GM23248 (cell line): ENCODE data around the gene CCDC142. TPM values are rescaled to one million over a fixed set of nuclear protein-coding genes. Genes with fewer than 3 reads are reported as not detected.
A peak's percentile ranks its signal among the peaks of the same experiment; 100 is the strongest.

ENCODE experiments used
- DNase-seq: peaks from one replicate; pipeline ENCODE4 v3.0.0-alpha.2; 2015
- H2AFZ ChIP-seq: fragments of 200-600 bp; sonication (generic); 2 replicates; pipeline ENCODE4 v1.6.1; 2016; ENCODE audit warnings: antibody characterized with exemption
- H3F3A ChIP-seq: fragments of 200-600 bp; sonication (generic); 2 replicates; pipeline ENCODE4 v1.6.1; 2016; ENCODE audit warnings: mild to moderate bottlenecking, antibody characterized with exemption, mixed run types; ENCODE audit not compliant: insufficient read depth
- H3K27ac ChIP-seq: fragments of 200-600 bp; sonication (generic); 2 replicates; pipeline ENCODE4 v1.5.1; 2016; ENCODE audit warnings: mild to moderate bottlenecking
- H3K27me3 ChIP-seq: fragments of 200-600 bp; sonication (generic); replicated peaks from 2 replicates; pipeline ENCODE4 v1.6.1; 2016; ENCODE audit warnings: mild to moderate bottlenecking; ENCODE audit not compliant: insufficient read depth
- H3K36me3 ChIP-seq: fragments of 200-600 bp; sonication (generic); 2 replicates; pipeline ENCODE4 v1.6.1; 2016; ENCODE audit warnings: low read depth, mild to moderate bottlenecking
- H3K4me1 ChIP-seq: fragments of 200-600 bp; sonication (generic); 2 replicates; pipeline ENCODE4 v1.6.1; 2016; ENCODE audit warnings: mild to moderate bottlenecking; ENCODE audit not compliant: insufficient read depth
- H3K4me2 ChIP-seq: fragments of 200-600 bp; sonication (generic); one replicate; pipeline ENCODE4 v1.6.1; 2016; ENCODE audit warnings: mild to moderate bottlenecking; ENCODE audit not compliant: unreplicated experiment
- H3K4me3 ChIP-seq: fragments of 200-600 bp; sonication (generic); 2 replicates; pipeline ENCODE4 v1.5.1; 2016; ENCODE audit warnings: mild to moderate bottlenecking
- H3K79me2 ChIP-seq: fragments of 200-600 bp; sonication (generic); 2 replicates; pipeline ENCODE4 v1.6.1; 2016; ENCODE audit warnings: mild to moderate bottlenecking; ENCODE audit not compliant: insufficient read depth
- H3K9ac ChIP-seq: fragments of 200-600 bp; sonication (generic); 2 replicates; pipeline ENCODE4 v1.6.1; 2016; ENCODE audit warnings: mild to moderate bottlenecking
- H3K9me2 ChIP-seq: fragments of 200-600 bp; sonication (generic); 2 replicates; pipeline ENCODE4 v1.6.1; 2016; ENCODE audit warnings: mixed run types, mild to moderate bottlenecking, moderate library complexity; ENCODE audit not compliant: insufficient read depth
- H3K9me3 ChIP-seq: fragments of 200-600 bp; sonication (generic); one replicate; pipeline ENCODE4 v1.6.1; 2017; ENCODE audit warnings: low read depth
- H4K20me1 ChIP-seq: fragments of 200-600 bp; sonication (generic); 2 replicates; pipeline ENCODE4 v1.6.0; 2016; ENCODE audit not compliant: insufficient read depth
- EZH2 ChIP-seq: fragments of 200-600 bp; sonication (generic); IDR thresholded peaks from 2 replicates; pipeline ENCODE4 v1.6.1; 2018; ENCODE audit warnings: antibody characterized with exemption, mild to moderate bottlenecking; ENCODE audit not compliant: insufficient read depth, poor library complexity, severe bottlenecking
- EZH2phosphoT487 ChIP-seq: fragments of 200-600 bp; sonication (generic); IDR thresholded peaks from 2 replicates; pipeline ENCODE4 v1.6.1; 2018; ENCODE audit warnings: antibody characterized with exemption, moderate library complexity, mild to moderate bottlenecking, low read depth; ENCODE audit not compliant: insufficient read depth
- WGBS, 2 experiments: methylation state at CpG; one replicate each; pipeline ENCODE4 v1.1.6; 2015 to 2017; ENCODE audit warnings: low lambda C conversion rate in 2 of 2, low coverage in 1 of 2; ENCODE audit errors: missing lambda C conversion rate in 2 of 2; 5-methylcytosine and 5-hydroxymethylcytosine counted together
- in situ Hi-C: fragments of 300-500 bp; cut with MboI; formaldehyde crosslinking; loops from 2 replicates; pipeline ENCODE4 v1.15.0; 2020
- polyA plus RNA-seq: library from polyadenylated mRNA; unstranded; fragments of >200 nt; fragmentation: Nextera tagmentation; extraction: Ambion mirVana; gene quantifications from 2 replicates; pipeline ENCODE4 v1.2.1, GENCODE V29; 2016
- total RNA-seq: library from RNA; depleted of rRNA; stranded (reverse); fragments of >200 nt; shearing (Covaris generic); gene quantifications from 2 replicates; pipeline ENCODE4 v1.2.3, GENCODE V29; 2014

Gene CCDC142
- total and polyA plus RNA-seq, 2 experiments from 2014 or later, result 5.1 to 6.8 TPM

GRCh38 chr2:74497777-74498499 lies 15.1 kb upstream of the CCDC142 start:
- in situ Hi-C loops, result no loop called here
- Histone ChIP-seq H3K9ac (no peak overlapping the region), H3K36me3 (no peaks in the 10 kb centered on the region; the same call in 1 of the 2 replicates), H3K79me2 (no peaks in the 10 kb centered on the region), H3K4me1 (peaks cover 10% of the 10 kb centered on the region; the same call in 1 of the 2 replicates), H3K4me2 (peak overlapping the region; percentile 96), H3K4me3 (peak overlapping the region; percentile 68), H4K20me1 (no peaks in the 10 kb centered on the region), H3K9me3 (no peaks in the 10 kb centered on the region), H3K27ac (no peak overlapping the region), H2AFZ (peak overlapping the region; percentile 68), H3K9me2 (no peaks in the 10 kb centered on the region), H3K27me3 (no peaks in the 10 kb centered on the region), H3F3A (no peaks in the 10 kb centered on the region)
- DNase-seq, result peak; percentile 56
- WGBS, 2 experiments, result 4 to 6% methylated on average over 49 to 61 of the region's 61 CpGs
- no peak for TF ChIP-seq EZH2phosphoT487
- no peak for TF ChIP-seq EZH2

- in situ Hi-C loops, result no loop called here
- peaks cover under 1% of the 10 kb centered on the region; the same call in 1 of the 2 replicates for H3K36me3 ChIP-seq
- peak overlapping the region; percentile 68 for H2AFZ ChIP-seq
- H3K9me2 ChIP-seq, result no peaks in the 10 kb centered on the region
- H3K4me3 ChIP-seq, result peak overlapping the region; percentile 68
- peak overlapping the region; percentile 96 for H3K4me2 ChIP-seq
- H3K27ac ChIP-seq, result no peak overlapping the region
- H3K27me3 ChIP-seq, result no peaks in the 10 kb centered on the region
- H3F3A ChIP-seq, result no peaks in the 10 kb centered on the region
- no peaks in the 10 kb centered on the region for H3K79me2 ChIP-seq
- H3K9me3 ChIP-seq, result no peaks in the 10 kb centered on the region
- peaks cover 9% of the 10 kb centered on the region; the same call in 1 of the 2 replicates for H3K4me1 ChIP-seq
- WGBS, 2 experiments, result 49 to 50% methylated on average over 19 of the region's 19 CpGs
- no peak overlapping the region for H3K9ac ChIP-seq
- TF ChIP-seq EZH2phosphoT487 (no peak), EZH2 (no peak)
- no peak for DNase-seq
- no peaks in the 10 kb centered on the region for H4K20me1 ChIP-seq
These were observed 14.4 kb upstream of the CCDC142 start for GRCh38 chr2:74496997-74497776.

- no peak overlapping the region for H3K27ac ChIP-seq
- peaks cover 6% of the 10 kb centered on the region; the same call in 1 of the 2 replicates for H3K4me1 ChIP-seq
- no peaks in the 10 kb centered on the region for H3K27me3 ChIP-seq
- no peak overlapping the region for H2AFZ ChIP-seq
- in situ Hi-C loops, result no loop called here
- no peaks in the 10 kb centered on the region for H3F3A ChIP-seq
- DNase-seq, result no peak
- no peak overlapping the region for H3K9ac ChIP-seq
- no peaks in the 10 kb centered on the region for H3K9me2 ChIP-seq
- no peak overlapping the region for H3K4me3 ChIP-seq
- TF ChIP-seq EZH2phosphoT487 (no peak), EZH2 (no peak)
- H4K20me1 ChIP-seq, result no peaks in the 10 kb centered on the region
- H3K9me3 ChIP-seq, result no peaks in the 10 kb centered on the region
- no peak overlapping the region for H3K4me2 ChIP-seq
- WGBS, 2 experiments, result 56 to 59% methylated on average over 1 of the region's 1 CpG
- no peaks in the 10 kb centered on the region for H3K79me2 ChIP-seq
- peaks cover 4% of the 10 kb centered on the region; the same call in 1 of the 2 replicates for H3K36me3 ChIP-seq
These were observed 12.6 kb upstream of the CCDC142 start for GRCh38 chr2:74495440-74495839.

GRCh38 chr2:74493546-74493945 lies 10.7 kb upstream of the CCDC142 start:
- no peaks in the 10 kb centered on the region for H3K9me2 ChIP-seq
- H3F3A ChIP-seq, result peaks cover 1% of the 10 kb centered on the region
- in situ Hi-C loops, result no loop called here
- no peak overlapping the region for H3K4me2 ChIP-seq
- no peaks in the 10 kb centered on the region for H4K20me1 ChIP-seq
- H3K79me2 ChIP-seq, result peaks cover 10% of the 10 kb centered on the region
- TF ChIP-seq EZH2phosphoT487 (no peak), EZH2 (no peak)
- H2AFZ ChIP-seq, result no peak overlapping the region
- peaks cover 4% of the 10 kb centered on the region; the same call in 1 of the 2 replicates for H3K36me3 ChIP-seq
- H3K4me1 ChIP-seq, result peaks cover 14% of the 10 kb centered on the region
- no peak overlapping the region for H3K4me3 ChIP-seq
- no peak for DNase-seq
- H3K27ac ChIP-seq, result no peak overlapping the region
- no peak overlapping the region for H3K9ac ChIP-seq
- H3K9me3 ChIP-seq, result no peaks in the 10 kb centered on the region
- H3K27me3 ChIP-seq, result no peaks in the 10 kb centered on the region
- 81 to 86% methylated on average over 3 of the region's 3 CpGs for WGBS, 2 experiments
